ENCODE results near the gene JRKL. TPM values are rescaled to one million over a fixed set of nuclear protein-coding genes. Genes with fewer than 3 reads are reported as not detected.

Gene JRKL
- total and polyA plus RNA-seq, 2 of the 13 experiments (the other 11 are each of a cell fraction or from before 2014, with no cell fraction given), result 3.2 to 4.5 TPM

- ChIA-PET POLR2A (no interaction called here), CTCF (ENCODE audit: low intra/inter-chr PET ratio, low total read pairs) (no interaction called here)
- in situ Hi-C loops (cut with HindIII; ENCODE audit: extremely low pct_ligation_motif_present, low pct_unique_long_range_greater_than_20kb) (no loop called here), intact Hi-C loops (cut with micrococcal nuclease; ENCODE audit: unreplicated experiment) (no loop called here)
- Histone ChIP-seq H3K4me1 (ENCODE audit: insufficient read depth, low read length) (no peaks in the 10 kb centered on the region), H3K27me3 (ENCODE audit: control insufficient read depth in 1 of 2, insufficient read depth in 2 of 2, low read length in 2 of 2) (no peaks in the 10 kb centered on the region; a peak in 1 of 5 replicates), H3K9me3 (ENCODE audit: low read length) (no peaks in the 10 kb centered on the region), H3K27ac (ENCODE audit: extremely low read length, insufficient read depth, low read length) (no peak overlapping the region), H3K79me2 (ENCODE audit: insufficient read depth, low read length) (no peaks in the 10 kb centered on the region), H3K36me3 (replicated peaks in 1 of 2; ENCODE audit: control insufficient read depth in 1 of 2, insufficient read depth in 2 of 2, low read length in 2 of 2) (peaks cover 2 to 34% of the 10 kb centered on the region in 2 experiments), H3K9ac (ENCODE audit: insufficient read depth, low read depth, low read length) (no peak overlapping the region), H2AFZ (ENCODE audit: low read length) (no peak overlapping the region), H3K4me3 (replicated peaks in 1 of 3; ENCODE audit: insufficient read depth in 1 of 3, low read depth in 2 of 3, low read length in 3 of 3) (no peak overlapping the region), H3K4me2 (ENCODE audit: low read depth, low read length) (no peak overlapping the region), H4K20me1 (ENCODE audit: insufficient read depth, low read length) (no peaks in the 10 kb centered on the region)
- BruUV-seq (replicated peaks), result no TSS peak
- no peak for ATAC-seq
- no peak for TF ChIP-seq ARNTL (CRISPR knock-in tag; IDR thresholded peaks at IDR 0.05)
- no peak for TF ChIP-seq RFXANK (CRISPR knock-in tag; IDR thresholded peaks at IDR 0.05)
- TF ChIP-seq RBAK (CRISPR knock-in tag; IDR thresholded peaks at IDR 0.05), result no peak
- TF ChIP-seq PRDM4 (CRISPR knock-in tag; IDR thresholded peaks at IDR 0.05; ENCODE audit: borderline replicate concordance), result no peak
- no peak for TF ChIP-seq EP300 (IDR thresholded peaks at IDR 0.05; ENCODE audit: low read depth in 2 of 2, low read length in 2 of 2)
- TF ChIP-seq EP300 (CRISPR knock-in tag; IDR thresholded peaks at IDR 0.05; ENCODE audit: borderline replicate concordance), result no peak
- TF ChIP-seq NCOA1 (CRISPR knock-in tag; IDR thresholded peaks at IDR 0.05), result no peak
- no peak for TF ChIP-seq CEBPZ (IDR thresholded peaks at IDR 0.05; ENCODE audit: low read length)
- DNase-seq (ENCODE audit: low spot score), result no peak
- no peak for FAIRE-seq
- 98% methylated on average over 2 of the region's 2 CpGs for WGBS (ENCODE audit: low lambda C conversion rate)
Observed at GRCh38 chr11:96367342-96367741, 22.5 kb upstream of the JRKL start.

Data from HepG2 (cell line).